Hematopoietic multipotent progenitor cell treated with erythropoietin and hydrocortisone succinate and interleukin-3 and kit ligand, for 8 days (in vitro differentiated cells): ENCODE measurements around the gene DPM2.

ENCODE experiments used
- DNase-seq: peaks from one replicate; pipeline ENCODE4 v3.0.0-alpha.2; 2015

The DPM2 gene

GRCh38 chr9:127972236-127972871 is 34.7 kb upstream of the DPM2 start:
- no peak for DNase-seq

GRCh38 chr9:127971357-127972235 is 33.9 kb upstream of the DPM2 start:
- DNase-seq = no peak

DNA sequence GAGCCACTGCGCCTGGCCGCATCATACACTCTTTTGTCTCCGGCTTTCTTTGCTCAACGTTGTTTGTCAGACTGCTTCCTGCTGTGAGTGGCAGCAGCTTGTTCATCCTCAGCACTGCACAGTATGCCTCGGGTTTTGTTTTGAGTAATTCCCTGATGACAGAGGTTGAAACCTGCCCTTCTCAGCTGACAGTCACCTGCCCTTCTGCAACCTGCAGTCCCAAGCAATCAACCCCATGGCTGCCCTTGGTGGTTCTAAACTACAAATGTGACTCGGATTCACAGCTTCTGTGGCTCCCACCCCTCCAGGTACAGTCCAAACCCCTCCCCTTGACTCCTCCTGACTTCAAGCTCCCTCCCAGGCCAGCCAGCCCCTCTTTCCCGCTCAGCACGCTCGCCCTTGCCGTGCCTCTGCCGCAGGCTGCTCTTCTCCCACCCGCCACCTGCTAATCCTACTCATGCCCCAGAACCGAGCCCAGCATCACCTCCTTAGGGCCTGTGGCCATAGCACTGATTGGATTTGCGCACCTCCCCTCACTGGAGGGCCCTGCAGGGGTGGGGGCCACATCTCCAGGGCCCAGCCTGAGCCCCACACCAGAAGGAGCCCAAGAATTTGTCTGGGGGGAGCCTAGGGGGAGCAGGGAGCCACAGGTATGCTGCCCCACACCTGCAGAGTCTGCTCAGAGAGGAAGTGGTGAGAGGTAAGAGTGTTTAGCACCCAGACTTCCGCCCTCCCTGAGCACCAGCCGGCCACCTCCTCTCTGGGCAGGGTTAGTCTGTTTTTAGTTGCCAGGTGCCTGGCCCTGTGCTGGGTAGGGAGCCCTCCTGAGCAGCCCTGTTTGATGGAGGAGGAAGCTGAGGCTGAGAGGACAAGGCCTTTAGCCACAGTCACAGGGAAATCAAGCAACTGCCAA is 33.0 kb upstream of the DPM2 start:
- DNase-seq = no peak

DNA sequence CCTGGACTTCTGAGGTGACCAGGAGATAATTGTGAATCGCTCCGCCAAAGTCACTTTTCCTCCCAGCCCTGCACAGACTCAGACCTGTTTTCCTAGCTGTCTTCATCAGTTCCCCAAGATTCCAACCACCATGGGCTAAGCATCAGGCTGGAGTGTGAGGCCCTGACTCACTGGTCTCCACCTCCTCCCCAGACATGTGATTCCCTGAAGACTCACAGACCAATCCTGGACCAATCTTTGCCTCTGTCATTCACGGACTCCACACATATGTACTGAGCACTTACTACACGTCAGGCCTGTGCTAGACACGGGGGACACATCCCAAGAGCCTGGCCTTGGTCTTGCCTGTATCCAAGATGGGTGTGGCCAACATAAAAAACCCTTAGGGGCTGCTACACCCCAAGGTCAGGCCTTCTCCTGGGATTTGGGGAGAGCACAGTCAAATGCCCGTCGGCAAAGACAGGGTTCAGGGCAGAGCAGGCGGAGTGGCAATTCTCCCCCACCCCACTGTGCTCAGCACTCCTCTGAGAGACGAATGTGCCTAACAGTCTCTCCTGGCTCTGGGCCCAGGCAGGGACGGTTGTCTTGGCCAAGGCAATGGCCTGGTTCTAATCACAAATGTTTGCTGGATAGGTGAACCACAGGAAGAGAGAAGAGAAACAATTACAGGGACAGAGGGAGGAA is 31.2 kb upstream of the DPM2 start:
- DNase-seq = peak; percentile 41

DNA sequence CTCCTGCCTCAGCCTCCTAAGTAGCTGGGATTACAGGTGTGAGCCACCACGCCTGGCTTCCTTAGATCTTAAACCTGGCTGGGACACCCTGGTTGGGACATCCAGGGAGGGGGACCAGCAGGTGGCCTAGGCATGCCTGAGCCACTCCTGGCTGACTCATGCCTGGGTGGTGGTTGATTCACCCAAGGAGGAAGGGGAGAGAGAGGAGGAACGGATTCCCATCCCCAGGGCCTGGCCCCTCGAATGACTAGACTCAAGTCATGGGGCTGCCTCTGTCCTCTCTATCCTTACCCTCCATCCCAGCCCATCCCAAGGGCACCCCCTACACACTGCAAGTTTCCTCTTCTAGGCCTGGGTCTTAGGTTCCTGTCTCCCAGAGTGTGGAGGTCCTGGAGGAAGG is 30.4 kb upstream of the DPM2 start:
- no peak for DNase-seq

DNA sequence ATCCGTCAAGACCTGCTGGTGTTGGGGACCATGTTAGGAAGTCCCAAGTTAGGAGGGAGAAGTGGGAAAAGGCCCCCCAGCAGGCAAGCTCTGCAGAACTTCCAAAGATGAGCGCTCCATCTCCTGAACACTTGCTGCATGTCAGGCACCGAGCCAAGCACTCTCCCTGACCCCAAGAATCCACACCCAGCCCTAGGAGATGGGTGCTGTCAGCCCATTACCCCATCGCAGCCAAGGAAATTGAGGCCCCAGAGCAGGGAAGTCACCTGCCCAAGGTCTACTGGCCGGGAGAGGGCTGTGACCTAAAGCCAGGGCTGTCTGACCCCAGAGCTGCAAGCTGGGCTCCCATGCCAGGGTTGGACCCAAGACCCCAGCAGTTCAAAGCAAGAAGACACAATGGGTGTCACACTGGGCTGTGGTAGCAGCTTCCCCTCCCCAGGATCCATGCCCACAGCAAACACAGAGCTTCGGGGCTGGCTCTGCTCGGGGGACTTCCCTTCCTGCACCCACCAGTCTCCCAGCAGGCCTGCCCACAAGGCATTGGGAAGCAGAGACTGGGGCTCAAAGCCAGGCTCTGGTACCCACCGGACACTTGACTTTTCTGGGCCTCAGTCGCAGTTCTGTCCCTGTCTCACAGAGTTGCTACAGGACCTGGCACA is 29.6 kb upstream of the DPM2 start:
- DNase-seq = no peak

DNA sequence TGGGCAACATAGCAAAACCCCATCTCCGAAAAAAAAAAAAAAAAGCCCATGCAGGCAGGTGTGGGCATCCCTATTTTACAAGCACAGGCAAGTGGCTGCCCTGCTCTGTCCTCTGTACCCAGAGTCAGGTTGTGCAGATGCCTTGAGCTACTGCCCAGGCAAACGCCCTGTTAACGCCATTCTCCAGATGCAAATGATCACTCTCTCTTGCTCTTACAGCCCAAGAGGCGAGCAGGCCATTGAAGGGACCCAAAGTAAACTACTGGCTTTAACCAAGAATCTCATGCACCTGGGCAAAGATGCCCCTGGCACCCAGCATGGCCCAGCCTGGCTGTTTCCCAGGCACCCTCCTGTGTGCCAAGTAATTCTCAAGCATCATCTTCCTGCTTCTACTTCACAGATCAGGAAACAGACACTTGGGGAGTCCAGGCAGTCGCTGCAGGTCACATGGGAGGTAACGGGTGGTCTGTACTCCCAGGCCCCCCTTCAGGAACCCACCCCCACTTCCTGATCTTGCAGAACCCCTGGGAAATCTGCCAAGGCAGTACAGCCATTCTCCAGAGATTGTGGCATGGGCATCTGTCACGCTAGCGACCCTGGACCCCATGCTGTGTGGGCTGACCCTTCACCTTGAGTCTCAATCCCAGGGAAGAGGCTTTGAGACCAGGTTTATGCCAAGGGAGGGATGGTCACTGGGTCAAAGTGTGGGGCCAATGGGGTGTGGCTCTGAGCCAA is 28.9 kb upstream of the DPM2 start:
- no peak for DNase-seq

DNA sequence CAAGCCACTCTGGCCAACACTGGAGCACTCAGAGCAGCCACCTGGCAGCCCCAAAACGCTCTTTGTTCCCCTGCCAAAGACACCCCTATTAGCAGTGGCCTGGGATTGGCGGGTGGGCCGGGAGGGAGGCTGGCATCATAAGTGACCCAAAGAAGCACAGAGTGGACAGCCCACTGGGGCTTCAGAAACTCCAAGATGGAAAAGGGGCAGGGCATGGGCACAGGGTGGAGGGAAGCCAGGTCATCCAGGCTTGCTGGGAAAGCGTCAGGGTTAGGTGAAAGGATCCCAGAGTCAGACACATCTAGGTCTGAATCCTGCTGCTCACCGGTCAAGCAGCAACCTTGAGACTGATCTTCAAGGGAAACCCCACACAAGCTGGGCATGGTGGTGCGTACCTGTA is 28.3 kb upstream of the DPM2 start:
- DNase-seq = no peak

GRCh38 chr9:127963359-127964064 is 25.9 kb upstream of the DPM2 start:
- DNase-seq = no peak

DNA sequence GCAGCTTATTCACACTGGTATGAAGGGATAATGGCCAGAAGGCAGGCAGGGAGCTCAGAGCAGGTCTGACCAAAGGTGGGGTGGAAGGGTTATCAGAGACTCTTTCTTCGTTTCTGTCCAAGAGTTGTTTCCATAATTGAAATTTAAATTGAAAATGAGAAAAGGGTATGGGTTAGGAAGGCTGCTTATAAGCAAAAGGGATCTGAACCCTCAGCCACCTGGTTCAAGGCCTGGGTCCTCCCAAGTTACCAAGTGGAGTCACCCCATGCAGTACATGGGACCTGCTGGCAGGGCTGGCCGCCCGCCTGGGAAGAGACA is 25.3 kb upstream of the DPM2 start:
- no peak for DNase-seq

- no peak for DNase-seq
These were observed 24.6 kb upstream of the DPM2 start for GRCh38 chr9:127962278-127962677.

- no peak for DNase-seq
These were observed 24.0 kb upstream of the DPM2 start for GRCh38 chr9:127961613-127962155.

GRCh38 chr9:127961155-127961490 is 23.5 kb upstream of the DPM2 start:
- DNase-seq = no peak

DNA sequence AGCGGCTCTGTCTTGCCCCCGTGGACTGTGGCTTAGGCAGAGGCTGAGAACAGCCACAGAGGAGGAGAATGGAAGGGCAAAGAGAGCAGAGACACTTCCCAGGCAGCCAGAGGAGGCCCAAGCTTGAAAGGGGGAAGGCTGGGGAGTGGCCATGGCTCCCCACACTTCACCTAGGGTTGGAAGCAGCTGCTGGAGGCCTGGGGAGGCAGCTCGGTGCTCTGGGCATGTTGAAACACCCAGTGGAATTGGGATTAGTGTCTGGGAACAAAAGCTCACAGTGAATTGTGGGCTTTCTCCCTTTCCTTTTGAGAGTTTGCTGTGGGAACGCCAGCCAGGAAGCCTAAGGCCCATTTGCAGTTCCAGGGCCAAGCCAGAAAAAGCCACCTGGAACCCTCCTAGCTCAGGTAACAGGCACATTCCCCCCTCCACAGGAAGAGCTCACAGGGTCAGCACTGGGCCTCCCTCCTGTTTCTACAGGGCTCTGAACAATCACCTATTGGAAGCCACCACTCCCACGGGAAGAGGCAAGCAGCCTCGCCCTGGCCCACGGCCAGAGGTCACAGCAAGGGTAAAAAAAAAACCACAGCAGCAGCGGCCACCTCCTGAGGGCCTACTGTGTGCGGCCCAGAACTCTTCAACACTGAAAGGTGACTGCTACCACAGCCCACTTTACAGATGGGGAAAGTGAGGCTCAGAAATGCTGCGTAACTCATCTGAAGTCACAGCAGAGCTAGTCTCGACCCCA is 22.9 kb upstream of the DPM2 start:
- no peak for DNase-seq

- DNase-seq = no peak
These were observed 22.3 kb upstream of the DPM2 start for GRCh38 chr9:127959841-127960409.

GRCh38 chr9:127959398-127959797 is 21.7 kb upstream of the DPM2 start:
- DNase-seq = no peak

GRCh38 chr9:127958728-127959127 is 21.1 kb upstream of the DPM2 start:
- no peak for DNase-seq

- peak; percentile 59 for DNase-seq
These were observed 17.8 kb upstream of the DPM2 start for GRCh38 chr9:127955294-127956015.

- DNase-seq = no peak
These were observed 17.2 kb upstream of the DPM2 start for GRCh38 chr9:127954831-127955293.
